Activated CD8-positive, alpha-beta T cell treated with anti-CD3 and anti-CD28 coated beads for 36 hours (primary cell): ENCODE data around the gene PIK3CB. TPM values are rescaled to one million over a fixed set of nuclear protein-coding genes. Genes with fewer than 3 reads are reported as not detected.
A peak's percentile ranks its signal among the peaks of the same experiment; 100 is the strongest.

Experiments
- ATAC-seq: fragments of 200-7000 bp; cut with Tn5 transposase; one replicate; pipeline ENCODE4 v1.10.0; 2021; ENCODE audit warnings: mild to moderate bottlenecking, moderate library complexity
- CTCF ChIA-PET: fragments of 350-600 bp; sonication (Branson Sonifier 250); formaldehyde crosslinking; loops from one replicate; lab custom pipeline; 2021; ENCODE audit warnings: antibody characterized with exemption; lab: Charles Lee
- POLR2A ChIA-PET: fragments of 350-600 bp; sonication (Branson Sonifier 250); formaldehyde crosslinking; loops from one replicate; lab custom pipeline; 2021; ENCODE audit warnings: antibody characterized with exemption; lab: Charles Lee
- DNase-seq: peaks from one replicate; pipeline ENCODE4 v3.0.0-alpha.2; 2020
- H3K27ac Mint-ChIP-seq: one replicate; pipeline ENCODE4 v1.8.0; 2021; ENCODE audit warnings: mild to moderate bottlenecking, mixed read lengths
- H3K27me3 Mint-ChIP-seq: one replicate; pipeline ENCODE4 v1.8.0; 2021; ENCODE audit warnings: mixed read lengths
- H3K36me3 Mint-ChIP-seq: one replicate; pipeline ENCODE4 v1.8.0; 2021; ENCODE audit warnings: low read depth, mixed read lengths
- H3K4me1 Mint-ChIP-seq: one replicate; pipeline ENCODE4 v1.8.0; 2021; ENCODE audit warnings: low read depth, mixed read lengths
- H3K4me3 Mint-ChIP-seq: one replicate; pipeline ENCODE4 v1.8.0; 2021; ENCODE audit warnings: mild to moderate bottlenecking, moderate library complexity, mixed read lengths
- H3K9me3 Mint-ChIP-seq: one replicate; pipeline ENCODE4 v1.8.0; 2021; ENCODE audit warnings: mixed read lengths
- intact Hi-C: fragments of 100-400 bp; cut with micrococcal nuclease; formaldehyde crosslinking; loops from one replicate; pipeline ENCODE4 v1.10.0; 2022
- total RNA-seq, 2 experiments: library from RNA; stranded (reverse); gene quantifications; one replicate each; pipeline ENCODE4 v1.2.3, GENCODE V29; 2021
- TF ChIP-seq, protein P1 (sequence below): fragments of 200-600 bp; IDR thresholded peaks from one replicate; pipeline ENCODE4 v1.8.0; 2022; ENCODE audit warnings: antibody characterized with exemption, mild to moderate bottlenecking

Gene PIK3CB
- total RNA-seq, 2 experiments from 2014 or later: 12.4 to 13.4 TPM

DNA sequence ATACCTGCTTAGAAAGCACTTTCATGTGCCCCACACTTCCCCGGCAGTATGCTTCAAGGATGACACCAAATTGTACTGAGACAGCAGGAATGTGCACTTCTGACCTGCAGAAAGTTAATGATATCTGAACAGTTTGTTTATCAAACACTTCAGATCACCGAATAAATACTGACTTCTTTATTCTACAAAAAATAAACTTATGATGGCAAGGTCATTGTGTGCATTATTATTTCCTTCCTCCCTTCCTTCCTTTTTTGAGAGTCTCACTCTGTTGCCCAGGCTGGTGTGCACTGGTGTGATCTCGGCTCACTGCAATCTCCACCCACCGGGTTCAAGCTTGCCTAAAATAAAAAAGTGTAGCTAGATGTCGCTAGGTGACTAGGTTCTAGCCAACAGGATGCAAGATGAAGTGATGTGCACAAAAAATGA is 145.8 kb downstream of the PIK3CB start:
- TF ChIP-seq, protein P1, sequence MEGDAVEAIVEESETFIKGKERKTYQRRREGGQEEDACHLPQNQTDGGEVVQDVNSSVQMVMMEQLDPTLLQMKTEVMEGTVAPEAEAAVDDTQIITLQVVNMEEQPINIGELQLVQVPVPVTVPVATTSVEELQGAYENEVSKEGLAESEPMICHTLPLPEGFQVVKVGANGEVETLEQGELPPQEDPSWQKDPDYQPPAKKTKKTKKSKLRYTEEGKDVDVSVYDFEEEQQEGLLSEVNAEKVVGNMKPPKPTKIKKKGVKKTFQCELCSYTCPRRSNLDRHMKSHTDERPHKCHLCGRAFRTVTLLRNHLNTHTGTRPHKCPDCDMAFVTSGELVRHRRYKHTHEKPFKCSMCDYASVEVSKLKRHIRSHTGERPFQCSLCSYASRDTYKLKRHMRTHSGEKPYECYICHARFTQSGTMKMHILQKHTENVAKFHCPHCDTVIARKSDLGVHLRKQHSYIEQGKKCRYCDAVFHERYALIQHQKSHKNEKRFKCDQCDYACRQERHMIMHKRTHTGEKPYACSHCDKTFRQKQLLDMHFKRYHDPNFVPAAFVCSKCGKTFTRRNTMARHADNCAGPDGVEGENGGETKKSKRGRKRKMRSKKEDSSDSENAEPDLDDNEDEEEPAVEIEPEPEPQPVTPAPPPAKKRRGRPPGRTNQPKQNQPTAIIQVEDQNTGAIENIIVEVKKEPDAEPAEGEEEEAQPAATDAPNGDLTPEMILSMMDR: no peak
- H3K36me3 Mint-ChIP-seq: peaks cover 10% of the 10 kb centered on the region
- peaks cover 11% of the 10 kb centered on the region for H3K4me1 Mint-ChIP-seq
- POLR2A ChIA-PET: no interaction called here
- CTCF ChIA-PET: interaction anchor here (0.6 to 23.4 kb wide), 7 partner anchors 10 to 673 kb away, joined by 3 to 347 read pairs (median 9); partner anchors contain the start of gene CEP70
- H3K27ac Mint-ChIP-seq: no peak overlapping the region
- ATAC-seq: no peak
- H3K9me3 Mint-ChIP-seq: no peaks in the 10 kb centered on the region
- no peak overlapping the region for H3K4me3 Mint-ChIP-seq
- no peaks in the 10 kb centered on the region for H3K27me3 Mint-ChIP-seq
- intact Hi-C loops: no loop called here
- no peak for DNase-seq

DNA sequence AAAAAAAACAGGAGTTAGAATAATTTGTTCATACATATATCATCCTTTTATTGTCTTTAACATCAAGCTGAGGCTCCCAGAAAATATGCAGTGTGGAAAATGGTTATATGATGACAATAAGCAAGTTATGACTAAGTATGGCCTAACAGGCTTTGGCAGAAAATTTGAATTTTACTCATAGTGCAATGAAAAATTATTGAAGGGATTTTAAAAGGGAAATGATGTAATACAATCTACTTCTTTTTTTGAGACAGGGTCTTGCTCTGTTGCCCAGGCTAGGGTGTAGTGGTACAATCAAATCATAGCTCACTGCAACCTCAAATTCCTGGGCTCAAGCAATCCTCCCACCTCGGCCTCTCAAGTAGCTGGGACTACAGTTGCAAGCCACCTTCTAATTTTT is 147.5 kb downstream of the PIK3CB start:
- no peak for DNase-seq
- peaks cover 11% of the 10 kb centered on the region for H3K4me1 Mint-ChIP-seq
- H3K27ac Mint-ChIP-seq: peak overlapping the region; percentile 31
- no peaks in the 10 kb centered on the region for H3K27me3 Mint-ChIP-seq
- H3K36me3 Mint-ChIP-seq: peaks cover 10% of the 10 kb centered on the region
- ATAC-seq: peak; percentile 49
- H3K9me3 Mint-ChIP-seq: no peaks in the 10 kb centered on the region
- TF ChIP-seq, protein P1: no peak
- POLR2A ChIA-PET: interaction anchor here (0.8 kb wide), 1 partner anchor 8 kb away, joined by 3 read pairs; no protein-coding TSS in a partner anchor
- CTCF ChIA-PET: interaction anchor here (1.3 to 23.4 kb wide), 3 partner anchors 93 to 236 kb away, joined by 6 to 347 read pairs (median 18); partner anchors contain the start of gene CEP70
- H3K4me3 Mint-ChIP-seq: no peak overlapping the region
- intact Hi-C loops: no loop called here

DNA sequence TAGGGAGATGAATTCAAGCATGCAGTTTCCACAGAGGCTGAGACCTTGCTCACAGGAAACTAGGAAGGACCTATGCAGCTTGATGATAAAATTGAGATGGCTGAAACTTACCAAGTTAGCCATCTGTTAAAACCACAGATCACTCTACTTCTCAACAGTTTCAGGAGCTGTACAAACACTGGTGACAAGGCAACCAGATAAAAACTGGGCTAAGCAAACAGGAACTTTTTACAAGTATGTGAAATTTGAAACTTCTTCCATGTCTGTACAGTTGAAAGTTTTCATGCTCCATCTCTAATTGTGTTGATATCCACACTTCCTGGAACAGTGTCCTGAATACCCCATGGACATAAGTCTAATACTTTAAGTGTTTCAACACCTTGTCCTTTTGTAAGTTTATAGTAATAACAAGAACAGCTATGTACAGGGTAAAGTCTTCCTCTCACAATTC is 147.9 kb downstream of the PIK3CB start:
- POLR2A ChIA-PET: interaction anchor here (0.8 kb wide), 1 partner anchor 9 kb away, joined by 3 read pairs; no protein-coding TSS in a partner anchor
- DNase-seq (no peak), ATAC-seq (peak; percentile 70)
- Mint-ChIP-seq H3K27ac (peak overlapping the region; percentile 57), H3K4me1 (peaks cover 11% of the 10 kb centered on the region), H3K9me3 (no peaks in the 10 kb centered on the region), H3K27me3 (no peaks in the 10 kb centered on the region), H3K4me3 (no peak overlapping the region), H3K36me3 (peaks cover 10% of the 10 kb centered on the region)
- TF ChIP-seq, protein P1: no peak
- intact Hi-C loops: no loop called here
- CTCF ChIA-PET: interaction anchor here (1.3 to 23.4 kb wide), 3 partner anchors 93 to 237 kb away, joined by 6 to 347 read pairs (median 18); partner anchors contain the start of gene CEP70

DNA sequence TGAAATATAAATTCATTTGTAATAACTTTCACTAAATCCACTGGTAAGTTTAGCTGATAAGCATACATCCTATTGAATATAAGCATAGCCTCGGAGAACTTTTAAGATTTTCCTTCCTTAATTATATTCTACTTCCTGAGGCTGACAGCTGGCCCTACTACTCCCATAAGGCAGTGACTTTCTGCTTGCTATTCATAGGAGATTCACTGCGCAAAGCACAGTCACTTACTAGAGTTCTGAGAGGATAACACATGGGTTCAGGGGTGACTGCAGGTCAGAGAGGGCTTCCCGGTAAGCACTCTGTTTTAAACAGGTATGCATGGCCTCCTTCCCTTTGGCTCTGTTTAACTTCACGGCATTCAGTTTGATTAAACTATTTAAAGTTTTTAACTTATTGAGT is 150.3 kb downstream of the PIK3CB start:
- Mint-ChIP-seq H3K4me1 (peaks cover 11% of the 10 kb centered on the region), H3K27ac (no peak overlapping the region), H3K4me3 (no peak overlapping the region), H3K9me3 (no peaks in the 10 kb centered on the region), H3K27me3 (no peaks in the 10 kb centered on the region), H3K36me3 (peaks cover 13% of the 10 kb centered on the region)
- no peak for ATAC-seq
- DNase-seq: no peak
- TF ChIP-seq, protein P1: no peak
- intact Hi-C loops: no loop called here
- POLR2A ChIA-PET: no interaction called here
- CTCF ChIA-PET: interaction anchor here (23.4 kb wide), 1 partner anchor 230 kb away, joined by 347 read pairs; no protein-coding TSS in a partner anchor

DNA sequence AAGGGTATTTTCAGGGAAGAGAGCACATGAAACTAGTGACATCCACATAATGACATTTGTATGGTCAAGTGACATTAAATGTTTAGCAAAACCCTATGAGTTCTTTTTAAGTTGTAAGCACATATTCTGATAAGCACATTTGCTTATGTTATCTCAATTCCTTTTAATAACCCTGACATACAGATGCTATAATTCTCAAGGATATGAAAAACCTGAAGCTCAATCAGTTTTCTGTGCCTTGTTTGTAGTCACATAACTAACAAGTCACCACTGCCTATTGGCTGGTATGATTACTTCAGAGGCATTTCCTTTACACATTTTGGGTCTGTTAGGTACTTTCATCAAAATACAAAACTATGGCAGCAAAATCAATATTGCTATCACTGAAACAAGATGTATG is 152.1 kb downstream of the PIK3CB start:
- H3K36me3 Mint-ChIP-seq: peaks cover 9% of the 10 kb centered on the region
- TF ChIP-seq, protein P1: no peak
- no peak overlapping the region for H3K4me3 Mint-ChIP-seq
- ChIA-PET POLR2A (no interaction called here), CTCF (interaction anchor here (1.4 to 1.5 kb wide), 3 partner anchors 88 to 232 kb away, joined by 3 to 6 read pairs (median 3); no protein-coding TSS in a partner anchor)
- no peaks in the 10 kb centered on the region for H3K9me3 Mint-ChIP-seq
- peaks cover 10% of the 10 kb centered on the region for H3K4me1 Mint-ChIP-seq
- DNase-seq: no peak
- H3K27ac Mint-ChIP-seq: no peak overlapping the region
- no peak for ATAC-seq
- intact Hi-C loops: no loop called here
- no peaks in the 10 kb centered on the region for H3K27me3 Mint-ChIP-seq
